Calu3 (cell line): Measurements from ENCODE around the gene CXXC5. TPM values are rescaled to one million over a fixed set of nuclear protein-coding genes. Genes with fewer than 3 reads are reported as not detected.

Source experiments
- BruUV-seq: library from RNA; stranded (reverse); fragments of 400-500 nt; replicated peaks from 2 replicates; lab custom pipeline; 2021; lab: Mats Ljungman, UMichigan
- CTCF ChIA-PET: fragments of 300-600 bp; sonication (Branson Sonifier 250); formaldehyde crosslinking; loops from one replicate; lab custom pipeline; 2022; ENCODE audit warnings: antibody characterized with exemption; lab: Charles Lee
- DNase-seq: peaks from one replicate; pipeline ENCODE4 v3.0.0; 2022
- H3K27ac Mint-ChIP-seq: one replicate; pipeline ENCODE4 v1.8.0; 2022; ENCODE audit warnings: mixed read lengths; ENCODE audit not compliant: unreplicated experiment
- H3K27me3 Mint-ChIP-seq: one replicate; pipeline ENCODE4 v1.8.0; 2022; ENCODE audit warnings: mixed read lengths; ENCODE audit not compliant: unreplicated experiment
- H3K36me3 Mint-ChIP-seq: one replicate; pipeline ENCODE4 v1.8.0; 2022; ENCODE audit warnings: mild to moderate bottlenecking, moderate library complexity, mixed read lengths; ENCODE audit not compliant: insufficient read depth, unreplicated experiment
- H3K4me1 Mint-ChIP-seq: one replicate; pipeline ENCODE4 v1.8.0; 2022; ENCODE audit warnings: mild to moderate bottlenecking, low read depth, mixed read lengths; ENCODE audit not compliant: unreplicated experiment
- H3K4me3 Mint-ChIP-seq: one replicate; pipeline ENCODE4 v1.8.0; 2022; ENCODE audit warnings: mild to moderate bottlenecking, low read depth, moderate library complexity, mixed read lengths; ENCODE audit not compliant: unreplicated experiment
- H3K9me3 Mint-ChIP-seq: one replicate; pipeline ENCODE4 v1.8.0; 2022; ENCODE audit warnings: low read depth, mixed read lengths; ENCODE audit not compliant: unreplicated experiment
- CTCF ChIP-seq: fragments of 200-600 bp; IDR thresholded peaks from one replicate; pipeline ENCODE4 v1.8.0; 2022; ENCODE audit warnings: antibody characterized with exemption; ENCODE audit not compliant: unreplicated experiment
- intact Hi-C: fragments of 100-400 bp; cut with micrococcal nuclease; formaldehyde crosslinking; loops from one replicate; pipeline ENCODE4 v1.10.0; 2022; ENCODE audit not compliant: unreplicated experiment
- total RNA-seq: library from RNA; stranded (reverse); gene quantifications from 2 replicates; pipeline ENCODE4 v1.2.3, GENCODE V29; 2022

Gene CXXC5
- total RNA-seq, 1 experiment from 2014 or later: 69.1 TPM

- no TSS peak for BruUV-seq
- CTCF ChIA-PET: no interaction called here
- no peaks in the 10 kb centered on the region for H3K9me3 Mint-ChIP-seq
- intact Hi-C loops: no loop called here
- TF ChIP-seq CTCF: no peak
- H3K27ac Mint-ChIP-seq: peak overlapping the region; percentile 89
- H3K36me3 Mint-ChIP-seq: peaks cover 50% of the 10 kb centered on the region
- DNase-seq: peak; percentile 1
- H3K4me1 Mint-ChIP-seq: peaks cover 78% of the 10 kb centered on the region
- H3K4me3 Mint-ChIP-seq: no peak overlapping the region
- H3K27me3 Mint-ChIP-seq: no peaks in the 10 kb centered on the region
Measured at GRCh38 chr5:139644646-139645429, 3.3 kb upstream of the CXXC5 start.

- H3K4me1 Mint-ChIP-seq: peaks cover 72% of the 10 kb centered on the region
Measured at GRCh38 chr5:139645430-139645871, 2.7 kb upstream of the CXXC5 start.

GRCh38 chr5:139646111-139646510, 2.0 kb upstream of the CXXC5 start:
- no TSS peak for BruUV-seq
- Mint-ChIP-seq H3K27ac (no peak overlapping the region), H3K36me3 (peaks cover 57% of the 10 kb centered on the region), H3K27me3 (no peaks in the 10 kb centered on the region), H3K9me3 (no peaks in the 10 kb centered on the region), H3K4me3 (no peak overlapping the region), H3K4me1 (peaks cover 66% of the 10 kb centered on the region)
- CTCF ChIA-PET: no interaction called here
- DNase-seq: no peak
- intact Hi-C loops: no loop called here
- TF ChIP-seq CTCF: no peak

More at GRCh38 chr5:139645430-139645871, 2.7 kb upstream of the CXXC5 start:
- CTCF ChIA-PET: no interaction called here
- Mint-ChIP-seq H3K9me3 (no peaks in the 10 kb centered on the region), H3K27ac (peak overlapping the region; percentile 1), H3K4me3 (no peak overlapping the region), H3K36me3 (peaks cover 55% of the 10 kb centered on the region), H3K27me3 (no peaks in the 10 kb centered on the region)
- no peak for TF ChIP-seq CTCF
- intact Hi-C loops: no loop called here
- no peak for DNase-seq
- BruUV-seq: no TSS peak

GRCh38 chr5:139646912-139647505, 1.1 kb upstream of the CXXC5 start:
- peaks cover 58% of the 10 kb centered on the region for H3K36me3 Mint-ChIP-seq
- CTCF ChIA-PET: interaction anchor here (1.5 to 1.7 kb wide), 2 partner anchors 10 to 38 kb away, joined by 5 to 68 read pairs; no protein-coding TSS in a partner anchor
- BruUV-seq: no TSS peak
- intact Hi-C loops: no loop called here
- no peak overlapping the region for H3K27ac Mint-ChIP-seq
- no peaks in the 10 kb centered on the region for H3K9me3 Mint-ChIP-seq
- no peaks in the 10 kb centered on the region for H3K27me3 Mint-ChIP-seq
- DNase-seq: no peak
- TF ChIP-seq CTCF: no peak
- H3K4me3 Mint-ChIP-seq: peak overlapping the region; percentile 99
- peaks cover 67% of the 10 kb centered on the region for H3K4me1 Mint-ChIP-seq
